Inflammatory macrophage treated with lipopolysaccharide for 1 hour (primary cell): ENCODE measurements around the gene PSME3.

Source experiments
- DNase-seq, 2 donors: peaks; one replicate each; pipeline ENCODE4 v3.0.0-alpha.2; 2020 to 2022

Gene PSME3

DNA sequence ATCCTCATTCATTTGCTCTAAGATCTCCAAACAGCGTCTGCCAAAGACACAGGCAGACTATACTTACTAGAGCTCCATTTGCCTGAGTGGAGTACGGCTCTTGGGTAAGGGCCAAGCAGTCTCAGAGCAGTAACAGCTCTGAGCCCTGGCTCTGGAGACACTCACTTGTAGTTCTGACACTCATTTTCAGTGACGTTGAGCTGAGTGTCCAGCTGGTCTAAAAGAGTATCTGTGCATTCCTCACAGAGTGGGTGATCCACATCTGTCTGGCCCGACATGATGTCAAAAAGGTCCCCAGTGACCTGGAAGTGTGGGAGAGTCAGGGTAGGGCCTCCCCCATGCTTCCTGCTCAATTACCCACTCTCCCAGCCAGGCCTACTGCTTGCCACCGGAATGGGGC is 14.8 kb upstream of the PSME3 start:
- DNase-seq, result no peak

DNA sequence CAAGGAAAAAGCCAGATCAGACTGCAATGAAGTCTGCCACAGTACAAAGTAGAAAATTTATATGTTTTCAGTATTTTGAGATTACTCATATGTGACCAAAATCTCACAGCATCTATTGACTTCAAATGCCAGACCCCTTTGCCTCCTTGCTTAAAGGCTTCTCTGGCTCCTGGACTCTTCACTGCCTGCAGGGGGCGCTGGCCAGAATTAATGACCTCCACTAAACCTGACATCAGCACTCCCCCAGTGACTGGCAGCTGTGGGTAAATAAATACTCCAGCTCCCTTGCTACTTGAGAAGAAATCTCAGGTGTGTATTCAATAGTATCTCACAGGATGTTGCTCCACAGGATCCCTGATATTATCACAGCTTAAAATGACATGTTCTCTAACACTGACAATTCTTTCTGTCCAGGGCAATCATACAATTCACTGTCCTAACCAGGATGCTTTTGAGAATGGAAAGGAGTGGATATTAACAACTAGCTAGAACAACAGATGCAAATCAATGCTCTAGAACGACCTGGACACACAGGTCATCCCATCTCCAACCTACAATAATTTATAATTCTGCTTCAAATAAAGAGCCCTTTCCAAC is 13.2 kb upstream of the PSME3 start:
- DNase-seq, result peak; percentile 50 to 80

DNA sequence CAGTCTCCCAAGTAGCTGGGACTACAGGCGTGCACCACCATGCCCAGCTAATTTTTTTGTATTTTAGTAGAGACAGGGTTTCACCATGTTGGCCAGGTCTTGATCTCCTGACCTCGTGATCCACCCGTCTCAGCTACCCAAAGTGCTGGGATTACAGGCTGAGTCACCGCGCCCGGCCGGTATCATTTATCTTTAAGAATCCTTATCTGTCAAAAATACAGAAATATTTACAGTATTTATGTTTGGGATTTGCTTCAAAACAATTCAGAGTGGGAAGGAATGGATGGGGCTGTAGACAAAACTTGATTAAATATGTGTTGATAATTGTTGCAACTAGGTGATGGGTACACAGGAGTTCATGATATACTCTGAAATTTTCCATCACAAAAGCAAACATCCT is 12.0 kb upstream of the PSME3 start:
- DNase-seq, result no peak

DNA sequence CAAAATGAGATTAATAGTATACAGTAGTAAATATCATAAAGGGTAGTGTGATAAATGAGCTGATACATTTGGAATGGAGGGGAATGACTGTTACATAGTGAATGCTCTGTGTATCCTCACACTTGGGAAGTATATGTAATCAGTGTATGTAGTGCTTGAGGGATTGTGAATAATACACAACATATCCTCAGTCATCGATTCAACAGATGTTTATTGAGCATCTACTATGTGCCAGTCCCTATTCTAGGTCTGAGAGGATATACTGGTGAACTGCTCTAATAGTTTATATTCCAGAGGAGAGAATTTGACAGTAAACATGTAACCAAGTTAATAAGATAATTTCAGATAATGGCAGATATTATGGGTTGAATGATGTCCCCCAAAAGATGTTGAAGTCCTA is 5.7 kb upstream of the PSME3 start:
- no peak for DNase-seq

DNA sequence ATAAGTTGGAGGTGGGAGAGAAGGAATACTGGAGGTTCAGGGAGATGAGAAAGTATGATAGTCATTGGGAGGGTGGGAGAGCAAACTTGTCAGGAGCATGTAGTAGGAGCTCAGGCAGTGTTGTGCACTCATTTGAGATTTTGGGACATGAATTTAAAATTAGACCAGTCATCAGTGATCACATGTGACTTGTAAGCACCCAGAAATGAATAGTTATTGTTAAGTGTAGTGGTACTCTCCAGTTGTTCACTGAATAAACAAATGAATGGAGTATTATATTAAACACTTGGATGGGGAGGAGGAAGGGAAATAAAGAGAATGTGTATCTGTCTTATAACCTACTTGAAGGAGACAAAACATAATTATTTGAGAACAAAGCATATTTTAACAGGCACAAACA is 2.2 kb upstream of the PSME3 start:
- DNase-seq, result no peak

DNA sequence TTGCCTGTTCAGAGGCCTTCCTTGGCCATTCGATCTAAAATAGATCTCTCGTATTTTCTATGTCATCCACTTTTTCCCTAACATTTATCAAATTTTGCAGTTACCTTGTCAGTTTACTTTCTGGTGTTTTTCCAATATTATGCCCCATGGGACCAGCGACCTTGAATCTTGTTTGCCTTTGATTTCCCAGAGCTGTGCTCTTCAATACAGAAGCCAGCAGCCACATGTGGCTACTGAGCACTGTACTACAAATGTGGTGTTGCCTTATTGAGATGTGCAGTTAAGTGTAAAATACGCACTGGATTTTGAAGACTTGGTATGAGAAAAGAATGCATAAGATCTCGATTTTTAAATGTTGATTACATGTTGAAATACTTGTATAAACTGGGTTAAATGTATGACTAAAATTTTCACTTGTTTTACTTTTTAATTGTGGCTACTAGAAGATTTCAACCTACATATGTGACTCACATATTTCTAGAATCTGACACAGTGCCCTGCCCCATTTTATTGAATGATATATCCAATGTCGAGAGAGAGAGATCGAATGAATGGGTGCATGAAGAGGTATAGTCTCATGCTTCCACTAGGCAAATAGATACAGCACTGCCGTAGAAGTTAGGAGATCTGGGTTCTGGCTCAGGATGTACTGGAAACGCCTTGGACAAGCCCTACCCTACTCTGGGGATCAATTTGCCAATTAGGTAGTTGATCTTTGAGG is 824 bp upstream of the PSME3 start:
- no peak for DNase-seq

DNA sequence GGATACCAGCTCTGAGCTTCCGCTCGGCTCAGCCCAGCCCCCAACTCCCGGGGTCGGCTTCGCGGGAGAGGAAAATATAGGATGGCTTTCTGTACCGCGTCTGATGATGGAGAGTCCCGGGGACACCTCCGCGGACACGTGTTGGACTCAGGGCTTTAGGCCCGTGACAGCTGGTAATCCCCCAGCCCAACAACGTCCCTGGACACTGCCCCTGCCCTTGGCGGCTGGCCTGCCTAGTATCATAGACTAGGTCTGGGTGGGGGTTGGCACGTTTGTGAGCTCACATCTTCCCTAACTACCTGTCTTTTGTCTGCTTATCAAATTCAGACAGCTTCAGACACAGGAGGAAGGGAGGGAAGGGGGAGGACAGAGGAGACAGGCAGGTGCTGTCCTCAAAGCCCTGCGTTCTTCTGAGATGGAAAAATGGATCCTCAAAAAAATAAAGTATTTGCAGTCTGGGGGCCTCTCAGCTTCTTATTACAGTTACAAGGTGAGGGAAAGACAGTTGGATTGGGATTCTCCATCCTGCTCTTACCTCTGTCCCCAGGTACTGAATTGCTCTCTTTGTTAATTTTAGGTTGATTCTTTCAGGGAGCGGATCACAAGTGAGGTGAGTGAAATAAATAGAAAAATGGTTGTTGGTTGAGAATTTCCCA is 698 bp downstream of the PSME3 start:
- DNase-seq, result no peak

DNA sequence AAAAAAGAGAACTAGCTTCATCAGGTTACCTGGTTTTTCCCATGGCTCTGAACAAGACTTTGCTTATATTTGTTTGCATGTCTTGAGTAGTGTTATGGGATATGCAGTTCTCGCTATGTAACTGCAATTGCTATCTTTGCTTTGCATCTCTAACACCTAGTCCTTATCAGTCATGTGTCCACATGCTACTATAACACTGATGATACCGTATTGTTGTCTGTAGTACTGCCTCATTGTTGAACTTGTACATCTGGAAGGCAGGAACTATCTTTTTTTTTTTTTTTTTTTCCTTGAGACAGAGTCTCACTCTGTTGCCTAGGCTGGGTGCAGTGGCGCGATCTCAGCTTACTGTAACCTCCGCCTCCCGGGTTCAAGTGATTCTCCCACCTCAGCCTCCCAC is 2.5 kb downstream of the PSME3 start:
- DNase-seq, result peak in 1 of 2 donors; percentile 7

DNA sequence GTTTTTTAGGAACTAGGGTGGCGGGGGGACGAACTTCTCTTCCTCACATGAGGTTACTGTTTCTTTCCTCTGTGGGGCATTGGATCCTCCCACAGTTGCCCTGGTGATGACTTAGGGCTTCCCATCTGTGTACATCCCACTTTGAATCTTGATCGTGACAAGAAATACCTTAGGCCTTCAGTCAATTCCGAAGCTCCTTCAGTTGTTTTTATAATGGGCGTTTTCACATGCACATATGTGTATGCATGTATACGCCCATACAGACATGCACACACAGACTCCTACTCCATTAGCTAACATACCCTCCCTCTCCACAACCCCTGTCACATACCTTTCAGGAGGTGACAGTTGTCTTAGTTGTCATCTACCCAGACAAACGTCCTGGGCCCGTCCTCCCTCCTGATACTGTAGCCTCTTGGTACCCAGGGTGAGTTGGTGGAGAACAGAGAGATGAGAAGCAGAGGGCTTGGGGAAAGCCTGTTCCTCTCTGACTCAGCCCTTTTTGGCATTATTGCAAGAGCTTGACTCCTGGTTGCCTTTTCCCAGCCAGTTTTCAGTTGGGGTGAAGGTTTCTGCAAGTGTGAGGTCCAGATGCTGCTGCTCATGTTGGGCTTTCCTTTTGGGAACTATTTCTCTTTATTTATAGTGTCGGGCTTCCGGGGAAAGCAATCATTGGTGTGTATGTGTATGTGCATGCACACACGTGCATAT is 8.9 kb downstream of the PSME3 start:
- no peak for DNase-seq

DNA sequence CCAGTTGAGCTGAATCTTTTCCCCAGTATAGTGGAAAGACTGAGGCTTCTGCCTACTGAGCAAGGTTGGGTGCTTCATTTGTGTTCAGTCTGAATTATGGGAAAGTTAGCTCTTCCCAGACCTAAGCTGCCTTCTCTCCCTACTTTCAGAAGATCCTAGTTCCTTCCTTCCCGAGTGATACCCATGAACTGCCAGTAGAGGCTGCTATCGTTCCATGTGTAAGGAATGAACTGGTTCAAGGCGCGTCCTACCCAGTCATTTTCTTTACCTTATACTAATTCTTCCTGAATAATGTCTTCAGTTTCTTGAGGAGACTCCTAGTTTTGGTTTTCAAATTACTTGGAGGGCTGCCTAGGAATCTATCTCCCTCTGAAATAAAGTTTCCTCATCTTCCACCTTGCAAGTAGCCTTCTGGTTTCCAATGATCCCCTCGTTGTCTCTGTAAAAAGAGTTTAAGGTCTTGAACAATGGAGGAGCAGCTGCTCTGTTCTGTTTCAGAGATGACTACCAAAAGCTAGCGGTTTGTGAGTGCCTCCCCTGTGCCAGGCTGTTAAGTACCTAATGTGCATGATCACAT is 10.2 kb downstream of the PSME3 start:
- peak; percentile 37 to 73 for DNase-seq

DNA sequence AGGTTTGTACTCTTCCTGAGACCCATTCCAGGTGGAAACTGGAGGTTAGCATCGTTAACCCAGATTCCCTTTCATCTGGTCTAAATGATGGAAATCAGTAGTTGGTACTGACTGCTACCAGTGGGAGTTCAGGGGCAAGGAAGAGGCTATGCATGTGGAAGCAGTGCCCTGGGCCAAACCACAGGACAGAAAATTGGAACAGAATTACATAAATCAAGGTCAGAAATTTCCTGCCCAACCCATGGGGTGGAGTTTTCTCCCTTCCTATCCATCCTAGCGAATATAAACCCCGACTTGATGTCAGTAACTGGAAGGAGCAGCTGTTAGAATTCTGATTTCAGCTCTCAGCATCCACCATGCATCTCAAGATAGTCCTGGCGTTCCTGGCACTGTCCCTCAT is 11.1 kb downstream of the PSME3 start, which contains the start of gene AOC2:
Gene AOC2, plus strand, starts transcription at position 310 of the 400 bp plus-strand sequence. Its CDS starts 47 bp downstream, at position 357.
- no peak for DNase-seq

DNA sequence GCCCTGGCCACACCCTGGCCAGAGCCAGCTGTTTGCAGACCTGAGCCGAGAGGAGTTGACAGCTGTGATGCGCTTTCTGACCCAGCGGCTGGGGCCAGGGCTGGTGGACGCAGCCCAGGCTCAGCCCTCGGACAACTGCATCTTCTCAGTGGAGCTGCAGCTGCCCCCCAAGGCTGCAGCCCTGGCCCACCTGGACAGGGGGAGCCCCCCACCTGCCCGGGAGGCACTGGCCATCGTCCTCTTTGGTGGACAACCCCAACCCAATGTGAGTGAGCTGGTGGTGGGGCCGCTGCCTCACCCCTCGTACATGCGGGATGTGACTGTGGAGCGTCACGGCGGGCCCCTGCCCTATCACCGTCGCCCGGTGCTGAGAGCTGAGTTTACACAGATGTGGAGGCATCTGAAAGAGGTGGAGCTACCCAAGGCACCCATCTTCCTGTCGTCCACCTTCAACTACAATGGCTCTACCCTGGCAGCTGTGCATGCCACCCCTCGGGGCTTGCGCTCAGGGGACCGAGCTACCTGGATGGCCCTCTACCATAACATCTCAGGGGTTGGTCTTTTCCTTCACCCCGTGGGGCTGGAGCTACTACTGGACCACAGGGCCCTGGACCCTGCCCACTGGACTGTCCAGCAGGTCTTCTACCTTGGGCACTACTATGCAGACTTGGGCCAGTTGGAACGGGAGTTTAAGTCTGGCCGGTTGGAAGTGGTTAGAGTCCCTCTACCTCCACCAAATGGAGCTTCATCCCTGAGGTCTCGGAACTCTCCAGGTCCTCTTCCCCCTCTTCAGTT is 11.8 kb downstream of the PSME3 start:
- DNase-seq, result no peak

DNA sequence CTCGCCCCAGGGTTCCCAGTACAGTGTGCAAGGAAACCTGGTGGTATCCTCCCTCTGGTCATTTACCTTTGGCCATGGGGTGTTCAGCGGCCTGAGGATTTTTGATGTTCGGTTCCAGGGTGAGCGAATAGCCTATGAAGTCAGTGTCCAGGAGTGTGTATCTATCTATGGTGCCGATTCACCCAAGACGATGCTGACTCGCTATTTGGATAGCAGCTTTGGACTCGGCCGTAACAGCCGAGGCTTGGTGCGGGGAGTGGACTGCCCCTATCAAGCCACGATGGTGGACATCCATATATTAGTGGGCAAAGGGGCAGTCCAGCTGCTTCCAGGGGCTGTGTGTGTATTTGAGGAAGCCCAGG is 12.3 kb downstream of the PSME3 start:
- no peak for DNase-seq

DNA sequence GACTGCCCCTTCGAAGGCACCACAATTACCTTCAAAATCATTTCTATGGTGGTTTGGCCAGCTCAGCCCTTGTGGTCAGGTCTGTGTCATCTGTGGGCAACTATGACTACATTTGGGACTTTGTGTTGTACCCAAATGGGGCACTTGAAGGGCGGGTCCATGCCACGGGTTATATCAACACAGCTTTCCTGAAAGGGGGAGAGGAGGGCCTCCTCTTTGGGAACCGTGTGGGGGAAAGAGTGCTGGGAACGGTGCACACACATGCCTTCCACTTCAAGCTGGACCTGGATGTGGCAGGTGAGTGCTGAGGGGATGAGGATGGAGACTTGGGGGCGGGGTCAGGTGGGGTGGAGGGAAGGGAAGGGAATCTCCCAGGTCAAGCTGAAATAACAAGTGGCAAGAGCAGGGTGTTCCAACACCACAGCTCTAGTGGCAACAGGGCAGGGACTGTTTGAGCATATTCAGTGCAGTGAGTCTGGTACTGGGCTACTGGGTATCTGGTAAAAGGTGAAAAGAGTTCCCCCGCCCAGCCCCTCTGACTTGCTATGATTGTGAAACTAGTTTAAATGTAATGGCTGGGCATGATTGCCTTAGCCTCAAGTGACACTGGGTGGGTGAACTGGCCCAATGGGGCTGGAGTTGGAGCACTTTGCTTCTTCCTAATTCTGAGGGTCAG is 12.9 kb downstream of the PSME3 start:
- DNase-seq, result peak; percentile 59 to 79

DNA sequence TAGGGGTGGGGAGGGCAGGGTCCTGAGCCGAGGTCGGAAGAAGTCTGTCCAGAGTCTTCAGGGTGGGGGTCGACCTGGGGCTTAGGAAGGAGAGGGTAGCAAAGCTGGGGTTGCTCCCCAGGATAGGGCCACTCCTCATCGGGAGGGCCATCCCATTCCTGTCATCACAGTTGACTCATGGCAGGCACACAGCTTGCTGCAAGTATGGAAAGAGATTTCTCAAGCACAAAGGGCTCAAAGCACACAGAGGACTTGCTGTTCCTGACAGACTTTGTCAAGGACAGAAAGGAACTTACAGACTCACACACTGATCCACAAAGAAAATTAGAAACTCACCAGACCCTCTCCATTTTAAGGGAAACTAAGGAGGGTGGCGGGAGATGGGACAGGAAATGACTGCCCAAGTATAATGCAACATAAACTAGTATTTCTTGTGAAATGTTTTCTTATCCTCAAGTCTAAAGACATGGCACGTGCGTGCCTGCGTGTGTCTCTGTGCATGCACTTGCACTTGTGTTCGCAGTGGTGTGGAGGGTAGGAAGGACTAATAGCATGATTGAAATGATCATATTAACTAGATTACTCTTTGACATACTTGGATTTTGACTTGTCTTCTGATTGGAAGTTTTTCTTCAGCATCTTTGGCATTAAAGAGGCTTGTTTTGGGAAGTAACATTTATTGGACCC is 13.5 kb downstream of the PSME3 start:
- peak; percentile 72 to 84 for DNase-seq

DNA sequence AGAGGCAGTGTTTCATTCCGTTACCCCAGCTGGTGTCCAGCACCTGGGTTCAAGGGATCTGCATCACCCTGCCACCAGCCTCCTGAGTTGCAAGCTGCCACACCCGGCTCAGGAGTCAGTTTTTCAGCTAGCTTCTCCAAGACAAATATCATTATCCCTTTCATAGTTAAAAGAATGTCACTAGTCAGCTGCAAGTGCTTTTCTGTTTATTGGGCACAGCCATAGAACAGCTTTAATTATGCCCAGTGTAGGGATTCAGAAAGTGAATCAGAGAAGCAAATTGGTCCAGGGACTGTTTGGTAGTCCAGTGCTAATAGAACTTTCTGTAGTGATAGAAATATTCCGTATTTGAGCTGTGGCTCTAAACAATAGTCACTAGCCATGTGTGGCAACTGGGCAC is 14.9 kb downstream of the PSME3 start:
- DNase-seq, result no peak

DNA sequence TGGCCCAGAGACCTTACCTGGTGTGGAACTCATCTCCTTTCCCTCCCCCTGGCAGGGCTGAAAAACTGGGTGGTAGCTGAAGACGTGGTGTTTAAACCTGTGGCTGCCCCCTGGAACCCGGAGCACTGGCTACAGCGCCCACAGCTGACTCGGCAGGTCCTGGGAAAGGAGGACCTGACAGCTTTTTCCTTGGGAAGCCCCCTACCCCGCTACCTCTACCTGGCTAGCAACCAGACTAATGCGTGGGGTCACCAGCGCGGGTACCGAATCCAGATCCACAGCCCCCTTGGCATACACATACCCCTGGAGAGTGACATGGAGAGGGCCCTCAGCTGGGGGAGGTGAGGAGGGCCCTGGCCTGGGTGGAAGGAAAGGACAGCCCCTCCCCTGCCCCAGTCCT is 15.8 kb downstream of the PSME3 start:
- DNase-seq, result no peak

DNA sequence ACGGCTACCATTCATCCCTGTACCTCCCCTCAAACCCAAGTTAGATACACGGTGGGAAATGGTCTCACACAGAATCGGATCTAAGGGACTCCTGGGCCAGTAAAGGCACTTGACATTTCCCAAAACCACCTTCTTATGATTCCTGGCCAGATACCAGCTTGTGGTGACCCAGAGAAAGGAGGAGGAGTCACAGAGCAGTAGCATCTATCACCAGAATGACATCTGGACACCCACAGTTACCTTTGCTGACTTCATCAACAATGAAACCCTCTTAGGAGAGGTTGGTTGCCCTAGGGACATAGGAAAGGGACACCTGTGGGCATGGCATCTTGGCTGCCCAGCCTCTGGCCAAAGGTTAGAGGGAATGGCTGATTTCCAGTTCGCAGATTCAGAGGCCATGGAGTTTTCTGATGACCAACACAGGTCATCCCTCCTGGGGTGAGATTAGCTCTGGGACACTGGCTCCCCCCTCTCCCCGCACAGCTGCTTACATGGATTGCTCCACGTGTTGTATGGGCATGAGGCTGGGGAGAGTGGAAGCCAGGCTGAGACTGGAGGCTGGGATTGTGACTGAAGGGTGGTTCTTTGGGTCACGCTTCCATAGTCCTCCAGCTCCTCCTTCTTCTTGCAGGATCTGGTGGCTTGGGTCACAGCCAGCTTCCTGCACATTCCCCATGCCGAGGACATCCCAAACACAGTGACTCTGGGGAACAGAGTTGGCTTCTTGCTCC is 16.4 kb downstream of the PSME3 start:
- DNase-seq, result no peak

DNA sequence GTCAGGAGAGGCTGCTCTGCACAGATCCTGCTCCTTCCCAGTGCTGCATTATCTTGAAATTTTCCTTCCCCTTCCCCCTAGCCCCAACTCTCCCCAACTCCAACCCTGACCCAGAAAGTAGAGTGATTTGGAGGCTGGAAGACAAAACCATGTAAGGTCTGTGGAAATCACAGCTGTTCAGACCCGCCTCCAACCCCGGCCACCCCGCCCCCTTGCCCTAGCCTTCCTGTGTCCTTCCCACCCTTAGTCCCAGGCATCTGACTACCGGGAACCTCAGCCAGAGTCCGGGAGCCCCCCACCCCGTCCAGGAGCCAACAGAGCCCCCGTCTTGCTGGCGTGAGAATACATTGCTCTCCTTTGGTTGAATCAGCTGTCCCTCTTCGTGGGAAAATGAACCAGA is 17.8 kb downstream of the PSME3 start, which contains the start of gene AOC3:
Gene AOC3, plus strand, starts transcription at position 246 of the 400 bp plus-strand sequence. Its CDS starts 145 bp downstream, at position 391.
- DNase-seq, result no peak
